ENCODE results near the gene ALDH1L1.

ALDH1L1 gene

DNA sequence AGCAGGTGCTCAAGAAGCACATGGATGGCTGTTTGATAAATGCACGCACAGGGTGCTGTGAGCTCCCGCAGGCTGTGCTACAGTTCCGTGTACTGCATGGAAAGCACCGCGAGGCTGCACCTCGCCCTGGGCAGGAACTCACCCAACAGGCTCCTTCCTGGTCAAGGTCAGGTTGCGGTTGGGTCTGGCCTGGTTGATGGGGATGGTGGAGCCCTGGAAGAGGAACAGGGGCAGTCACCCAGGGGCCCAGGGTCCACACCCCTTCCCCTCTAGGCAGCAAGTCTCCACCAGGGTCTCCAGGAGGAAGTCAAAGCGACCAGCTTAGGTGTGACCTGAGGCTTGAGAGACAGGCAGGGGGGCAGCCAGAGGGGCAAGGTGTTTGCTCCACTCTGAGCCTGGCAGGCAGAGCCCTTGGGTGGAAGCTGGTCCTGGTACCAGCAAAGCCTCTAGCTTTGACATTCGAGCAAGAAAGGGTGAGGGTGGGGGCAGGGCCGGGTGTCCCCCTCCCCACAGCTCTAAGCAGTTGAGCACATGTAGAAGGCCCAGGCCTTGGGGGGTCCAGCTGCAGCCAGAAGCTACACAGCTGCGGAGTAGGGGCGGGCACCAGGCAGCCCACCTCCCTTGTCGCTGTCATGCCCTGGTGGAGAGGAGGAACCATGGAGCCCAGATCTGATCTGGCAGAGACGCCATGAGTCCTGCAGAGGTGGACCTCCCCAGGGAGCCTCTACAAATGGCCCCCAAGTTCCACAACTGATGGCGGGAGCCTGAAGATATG, 50.1 kb downstream of the ALDH1L1 start:
- Histone ChIP-seq H3F3A (ENCODE audit: insufficient read depth) (no peaks in the 10 kb centered on the region), H3K9me2 (replicated peaks; ENCODE audit: insufficient read depth, low read length) (no peaks in the 10 kb centered on the region), H3K79me2 (ENCODE audit: insufficient read depth, low read length) (no peaks in the 10 kb centered on the region), H3K27me3 (ENCODE audit: low read length) (no peaks in the 10 kb centered on the region), H3K9ac (ENCODE audit: low read length) (no peak overlapping the region), H3K4me3 (ENCODE audit: insufficient read depth, low read length, poor library complexity, severe bottlenecking) (no peak overlapping the region), H4K20me1 (ENCODE audit: low read depth, low read length) (no peaks in the 10 kb centered on the region), H3K36me3 (ENCODE audit: low read length) (no peaks in the 10 kb centered on the region), H2AFZ (ENCODE audit: low read depth, low read length, severe bottlenecking) (no peak overlapping the region), H3K9me3 (ENCODE audit: insufficient read depth, low read length) (no peaks in the 10 kb centered on the region), H3K4me2 (ENCODE audit: low read depth, low read length, poor library complexity, severe bottlenecking) (no peak overlapping the region), H3K27ac (ENCODE audit: low read depth, low read length) (no peak overlapping the region)
- no peak for TF ChIP-seq EZH2phosphoT487 (conservative IDR thresholded peaks at IDR 0.05; ENCODE audit: low read length)
- TF ChIP-seq, protein P1, sequence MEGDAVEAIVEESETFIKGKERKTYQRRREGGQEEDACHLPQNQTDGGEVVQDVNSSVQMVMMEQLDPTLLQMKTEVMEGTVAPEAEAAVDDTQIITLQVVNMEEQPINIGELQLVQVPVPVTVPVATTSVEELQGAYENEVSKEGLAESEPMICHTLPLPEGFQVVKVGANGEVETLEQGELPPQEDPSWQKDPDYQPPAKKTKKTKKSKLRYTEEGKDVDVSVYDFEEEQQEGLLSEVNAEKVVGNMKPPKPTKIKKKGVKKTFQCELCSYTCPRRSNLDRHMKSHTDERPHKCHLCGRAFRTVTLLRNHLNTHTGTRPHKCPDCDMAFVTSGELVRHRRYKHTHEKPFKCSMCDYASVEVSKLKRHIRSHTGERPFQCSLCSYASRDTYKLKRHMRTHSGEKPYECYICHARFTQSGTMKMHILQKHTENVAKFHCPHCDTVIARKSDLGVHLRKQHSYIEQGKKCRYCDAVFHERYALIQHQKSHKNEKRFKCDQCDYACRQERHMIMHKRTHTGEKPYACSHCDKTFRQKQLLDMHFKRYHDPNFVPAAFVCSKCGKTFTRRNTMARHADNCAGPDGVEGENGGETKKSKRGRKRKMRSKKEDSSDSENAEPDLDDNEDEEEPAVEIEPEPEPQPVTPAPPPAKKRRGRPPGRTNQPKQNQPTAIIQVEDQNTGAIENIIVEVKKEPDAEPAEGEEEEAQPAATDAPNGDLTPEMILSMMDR (IDR thresholded peaks at IDR 0.05; ENCODE audit: insufficient read depth, low read length, poor library complexity, severe bottlenecking): no peak

DNA sequence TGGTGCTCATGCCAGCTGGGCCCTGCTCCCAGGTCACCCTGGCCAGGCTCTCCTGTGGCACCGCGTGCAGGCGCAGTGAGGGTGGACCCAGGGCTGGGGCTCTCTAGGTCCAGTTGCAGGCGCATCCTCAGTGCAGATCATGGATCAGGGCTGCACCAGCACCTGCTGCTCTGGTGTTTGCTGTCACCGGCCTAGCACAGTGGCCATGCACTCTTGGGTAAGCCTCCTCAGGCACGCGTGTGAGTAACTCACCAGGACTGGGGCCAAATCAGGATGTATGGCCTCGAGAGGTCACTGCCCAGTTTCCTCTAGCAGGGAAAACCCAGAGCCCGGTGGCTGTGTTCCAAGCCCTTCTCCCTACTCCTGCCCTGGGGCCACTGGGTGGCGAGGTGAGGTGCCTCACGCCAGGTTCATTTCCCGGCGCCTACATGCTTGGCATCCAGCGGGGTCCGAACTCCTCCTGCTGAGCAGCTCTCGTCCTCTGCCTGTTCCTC, 50.9 kb downstream of the ALDH1L1 start:
- no peak overlapping the region for H3K4me3 ChIP-seq (ENCODE audit: insufficient read depth, low read length, poor library complexity, severe bottlenecking)
- H3F3A ChIP-seq (ENCODE audit: insufficient read depth): no peaks in the 10 kb centered on the region
- H4K20me1 ChIP-seq (ENCODE audit: low read depth, low read length): no peaks in the 10 kb centered on the region
- no peak for TF ChIP-seq EZH2phosphoT487 (conservative IDR thresholded peaks at IDR 0.05; ENCODE audit: low read length)
- TF ChIP-seq, protein P1 (IDR thresholded peaks at IDR 0.05; ENCODE audit: insufficient read depth, low read length, poor library complexity, severe bottlenecking): no peak
- no peaks in the 10 kb centered on the region for H3K36me3 ChIP-seq (ENCODE audit: low read length)
- H2AFZ ChIP-seq (ENCODE audit: low read depth, low read length, severe bottlenecking): no peak overlapping the region
- no peaks in the 10 kb centered on the region for H3K79me2 ChIP-seq (ENCODE audit: insufficient read depth, low read length)
- no peak overlapping the region for H3K27ac ChIP-seq (ENCODE audit: low read depth, low read length)
- H3K9me2 ChIP-seq (replicated peaks; ENCODE audit: insufficient read depth, low read length): no peaks in the 10 kb centered on the region
- H3K4me2 ChIP-seq (ENCODE audit: low read depth, low read length, poor library complexity, severe bottlenecking): no peak overlapping the region
- H3K9me3 ChIP-seq (ENCODE audit: insufficient read depth, low read length): no peaks in the 10 kb centered on the region
- H3K9ac ChIP-seq (ENCODE audit: low read length): no peak overlapping the region
- no peaks in the 10 kb centered on the region for H3K27me3 ChIP-seq (ENCODE audit: low read length)

DNA sequence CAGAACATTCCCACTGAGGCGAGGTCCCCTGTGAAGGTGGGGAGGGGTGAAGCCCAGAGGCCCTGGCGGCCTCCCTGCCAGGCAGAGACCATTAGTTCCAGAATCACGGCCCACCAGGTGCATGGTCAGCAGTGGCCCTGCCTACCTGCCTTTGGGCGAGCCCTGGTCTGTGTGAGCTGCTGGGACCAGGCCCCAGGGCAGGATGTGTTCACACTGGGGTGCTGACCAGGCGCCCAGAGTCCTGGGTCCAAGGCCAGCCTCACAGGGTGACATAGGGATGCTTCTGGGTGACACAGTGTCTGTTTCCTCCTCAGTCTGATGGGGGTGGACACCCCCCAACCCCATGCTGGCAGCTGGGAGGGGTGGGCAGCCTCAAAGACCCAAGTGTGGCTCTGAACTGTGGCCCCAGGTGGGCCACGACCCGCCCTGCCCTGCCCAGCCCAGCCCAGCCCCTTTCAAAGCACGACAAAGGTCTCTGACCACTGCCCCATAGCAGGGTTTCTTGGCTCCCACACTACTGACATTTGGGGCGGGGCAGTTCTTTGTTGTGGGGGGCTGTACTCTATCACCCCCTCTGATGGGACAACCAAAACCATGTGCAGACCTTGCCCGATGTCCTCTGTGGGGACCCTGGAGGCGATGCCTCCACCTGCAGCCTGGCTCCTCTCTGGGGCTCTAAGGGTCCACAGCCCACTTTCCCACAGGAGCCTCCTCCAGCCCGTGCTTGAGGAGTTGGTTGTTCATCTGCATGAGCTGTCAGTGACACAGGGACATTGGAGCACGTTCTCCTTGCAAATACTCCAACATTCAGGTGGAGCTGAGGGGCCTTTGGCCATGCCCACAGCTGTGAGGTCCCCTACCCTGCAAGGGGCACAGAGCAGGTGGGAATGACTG, 51.6 kb downstream of the ALDH1L1 start:
- Histone ChIP-seq H3K9ac (ENCODE audit: low read length) (no peak overlapping the region), H3K9me3 (ENCODE audit: insufficient read depth, low read length) (no peaks in the 10 kb centered on the region), H3K79me2 (ENCODE audit: insufficient read depth, low read length) (no peaks in the 10 kb centered on the region), H3K27ac (ENCODE audit: low read depth, low read length) (no peak overlapping the region), H3K4me2 (ENCODE audit: low read depth, low read length, poor library complexity, severe bottlenecking) (no peak overlapping the region), H2AFZ (ENCODE audit: low read depth, low read length, severe bottlenecking) (no peak overlapping the region), H3K9me2 (replicated peaks; ENCODE audit: insufficient read depth, low read length) (no peaks in the 10 kb centered on the region), H4K20me1 (ENCODE audit: low read depth, low read length) (no peaks in the 10 kb centered on the region), H3K4me3 (ENCODE audit: insufficient read depth, low read length, poor library complexity, severe bottlenecking) (no peak overlapping the region), H3K27me3 (ENCODE audit: low read length) (no peaks in the 10 kb centered on the region), H3K36me3 (ENCODE audit: low read length) (no peaks in the 10 kb centered on the region), H3F3A (ENCODE audit: insufficient read depth) (no peaks in the 10 kb centered on the region)
- TF ChIP-seq, protein P1 (IDR thresholded peaks at IDR 0.05; ENCODE audit: insufficient read depth, low read length, poor library complexity, severe bottlenecking): no peak
- no peak for TF ChIP-seq EZH2phosphoT487 (conservative IDR thresholded peaks at IDR 0.05; ENCODE audit: low read length)

All from SU-DHL-6 (cell line).